Gastrocnemius medialis (tissue), 4 donors: ENCODE results near the gene KLHL29.

Experiments
- CTCF ChIP-seq, 5 experiments: fragments of 450-650 bp in 3 of 5; fragments of 200-600 bp in 2 of 5; sonication (generic) in 2 of 5; IDR thresholded peaks in 4 of 5; conservative IDR thresholded peaks in 1 of 5; 1 replicate in 4 of 5; 2 replicates in 1 of 5; pipeline ENCODE4 v1.5.1; 2016 to 2019; ENCODE audit warnings: antibody characterized with exemption in 5 of 5, mild to moderate bottlenecking in 3 of 5, moderate library complexity in 3 of 5
- POLR2A ChIP-seq, 2 donors: fragments of 450-650 bp; IDR thresholded peaks; one replicate each; pipeline ENCODE4 v1.6.1; 2017; ENCODE audit warnings: antibody characterized with exemption in 2 of 2, mild to moderate bottlenecking in 2 of 2, moderate library complexity in 2 of 2

GRCh38 chr2:23520256-23520655, 135.3 kb downstream of the KLHL29 start:
- TF ChIP-seq CTCF (IDR thresholded peaks at IDR 0.05 in 4 of 5, conservative IDR thresholded peaks at IDR 0.05 in 1 of 5) = no peak
- no peak for TF ChIP-seq POLR2A (IDR thresholded peaks at IDR 0.05)
